Anterior cingulate cortex (tissue), 58 donors: Measurements from ENCODE around the gene FFAR4.
"Not testable (repeated sequence)": the region's sequence is repeated elsewhere in the genome, so short reads cannot be mapped to it uniquely, and the experiment has no call there.

Source experiments
- DNase-seq, 58 donors: peaks; one replicate each; lab custom pipeline; 2025; lab: John Stamatoyannopoulos, UW

The FFAR4 gene

GRCh38 chr10:93566435-93567276, at the start of gene FFAR4:
TSS of gene FFAR4 (plus strand) at chr10:93566665. CDS start at chr10:93566721, 56 bp downstream.
- DNase-seq, result peak in 31 of 58 donors; percentile 10 to 55 (median 21)

- no peak for DNase-seq
Measured at GRCh38 chr10:93518531-93518930, 47.9 kb upstream of the FFAR4 start.

- no peak for DNase-seq
Measured at GRCh38 chr10:93535293-93535692, 31.2 kb upstream of the FFAR4 start.

- DNase-seq, result not testable (repeated sequence)
Measured at GRCh38 chr10:93540871-93541270, 25.6 kb upstream of the FFAR4 start.

- DNase-seq, result peak in 2 of 58 donors; percentile 3 to 4
Measured at GRCh38 chr10:93541402-93542357, 24.8 kb upstream of the FFAR4 start.

GRCh38 chr10:93542358-93542791, 24.1 kb upstream of the FFAR4 start:
- DNase-seq, result peak in 1 of 58 donors; percentile 5

- DNase-seq, result not testable (repeated sequence)
Measured at GRCh38 chr10:93546995-93547394, 19.5 kb upstream of the FFAR4 start.

GRCh38 chr10:93547522-93547921, 18.9 kb upstream of the FFAR4 start:
- no peak for DNase-seq

- no peak for DNase-seq
Measured at GRCh38 chr10:93548376-93549071, 17.9 kb upstream of the FFAR4 start.

- DNase-seq, result no peak
Measured at GRCh38 chr10:93550606-93551005, 15.9 kb upstream of the FFAR4 start.

GRCh38 chr10:93552780-93553179, 13.7 kb upstream of the FFAR4 start:
- no peak for DNase-seq

GRCh38 chr10:93553482-93554315, 12.8 kb upstream of the FFAR4 start:
- no peak for DNase-seq

- DNase-seq, result no peak
Measured at GRCh38 chr10:93554316-93554663, 12.2 kb upstream of the FFAR4 start.

GRCh38 chr10:93554760-93555432, 11.6 kb upstream of the FFAR4 start:
- DNase-seq, result peak in 34 of 58 donors; percentile 3 to 71 (median 32)

- no peak for DNase-seq
Measured at GRCh38 chr10:93559490-93559889, 7.0 kb upstream of the FFAR4 start.

- no peak for DNase-seq
Measured at GRCh38 chr10:93560541-93560940, 5.9 kb upstream of the FFAR4 start.

- no peak for DNase-seq
Measured at GRCh38 chr10:93565446-93565845, 1.0 kb upstream of the FFAR4 start.

- DNase-seq, result no peak
Measured at GRCh38 chr10:93567277-93568104, 1.0 kb downstream of the FFAR4 start.
